Mononuclear cell (primary cell): ENCODE data around the gene DIS3L2. TPM values are rescaled to one million over a fixed set of nuclear protein-coding genes. Genes with fewer than 3 reads are reported as not detected.

Experiments used
- H3K27me3 ChIP-seq: 2 replicates; pipeline ENCODE4 v1.6.0; 2011; ENCODE audit warnings: low read length, control low read depth; ENCODE audit not compliant: insufficient read depth
- H3K4me1 ChIP-seq: 2 replicates; pipeline ENCODE4 v1.5.1; 2011; ENCODE audit warnings: mild to moderate bottlenecking, low read length, control low read depth; ENCODE audit not compliant: insufficient read depth
- H3K4me3 ChIP-seq: 2 replicates; pipeline ENCODE4 v1.5.1; 2011; ENCODE audit warnings: mild to moderate bottlenecking, low read length, moderate library complexity
- H3K9me3 ChIP-seq: 2 replicates; pipeline ENCODE4 v1.5.1; 2011; ENCODE audit warnings: low read depth, mild to moderate bottlenecking, control low read depth, low read length
- total RNA-seq: library from RNA; depleted of rRNA; stranded (reverse); fragments of >200 nt; gene quantifications from one replicate; pipeline ENCODE4 v1.2.3, GENCODE V29; 2012

The DIS3L2 gene
- total RNA-seq, 1 donor: 26.8 TPM

GRCh38 chr2:232230560-232230959 lies 269.0 kb downstream of the DIS3L2 start:
- Histone ChIP-seq H3K27me3 (no peaks in the 10 kb centered on the region), H3K9me3 (no peaks in the 10 kb centered on the region), H3K4me3 (no peak overlapping the region), H3K4me1 (no peaks in the 10 kb centered on the region)

GRCh38 chr2:232231554-232231953 lies 270.0 kb downstream of the DIS3L2 start:
- no peak overlapping the region for H3K4me3 ChIP-seq

DNA sequence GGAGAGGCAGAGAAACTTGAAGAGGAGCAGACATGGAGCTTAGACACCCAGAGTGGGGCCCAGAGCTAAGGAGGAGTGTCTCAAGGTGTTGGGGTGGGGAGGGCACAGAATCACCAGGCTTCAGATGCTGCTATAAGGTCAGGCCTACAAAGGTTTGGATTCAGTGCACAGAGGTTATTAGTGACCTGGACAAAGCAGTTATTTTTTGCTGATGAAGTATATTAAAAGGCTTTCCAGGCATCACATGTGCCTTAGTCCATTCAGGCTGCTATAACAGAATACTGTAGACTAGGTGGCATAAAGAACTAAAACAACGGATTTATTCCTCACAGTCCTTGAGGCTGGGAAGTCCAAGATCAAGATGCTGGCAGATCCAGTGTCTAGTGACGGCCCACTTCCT lies 271.4 kb downstream of the DIS3L2 start:
- no peaks in the 10 kb centered on the region for H3K9me3 ChIP-seq
- H3K4me1 ChIP-seq: no peaks in the 10 kb centered on the region
- H3K27me3 ChIP-seq: no peaks in the 10 kb centered on the region
- H3K4me3 ChIP-seq: no peak overlapping the region

More at GRCh38 chr2:232231554-232231953, 270.0 kb downstream of the DIS3L2 start:
- Histone ChIP-seq H3K27me3 (no peaks in the 10 kb centered on the region), H3K4me1 (no peaks in the 10 kb centered on the region), H3K9me3 (no peaks in the 10 kb centered on the region)

- H3K9me3 ChIP-seq: no peaks in the 10 kb centered on the region
- no peaks in the 10 kb centered on the region for H3K27me3 ChIP-seq
- H3K4me1 ChIP-seq: no peaks in the 10 kb centered on the region
- H3K4me3 ChIP-seq: no peak overlapping the region
Observed at GRCh38 chr2:232234922-232235615, 273.6 kb downstream of the DIS3L2 start.

GRCh38 chr2:232235716-232236115 lies 274.2 kb downstream of the DIS3L2 start:
- Histone ChIP-seq H3K4me1 (no peaks in the 10 kb centered on the region), H3K9me3 (no peaks in the 10 kb centered on the region), H3K4me3 (no peak overlapping the region), H3K27me3 (no peaks in the 10 kb centered on the region)

- Histone ChIP-seq H3K9me3 (no peaks in the 10 kb centered on the region), H3K27me3 (no peaks in the 10 kb centered on the region), H3K4me1 (no peaks in the 10 kb centered on the region), H3K4me3 (no peak overlapping the region)
Observed at GRCh38 chr2:232236200-232236599, 274.7 kb downstream of the DIS3L2 start.

- H3K9me3 ChIP-seq: no peaks in the 10 kb centered on the region
- H3K27me3 ChIP-seq: no peaks in the 10 kb centered on the region
- no peaks in the 10 kb centered on the region for H3K4me1 ChIP-seq
- no peak overlapping the region for H3K4me3 ChIP-seq
Observed at GRCh38 chr2:232237464-232237863, 276.0 kb downstream of the DIS3L2 start.

GRCh38 chr2:232238108-232238507 lies 276.6 kb downstream of the DIS3L2 start:
- Histone ChIP-seq H3K4me3 (no peak overlapping the region), H3K27me3 (no peaks in the 10 kb centered on the region), H3K4me1 (no peaks in the 10 kb centered on the region), H3K9me3 (no peaks in the 10 kb centered on the region)

DNA sequence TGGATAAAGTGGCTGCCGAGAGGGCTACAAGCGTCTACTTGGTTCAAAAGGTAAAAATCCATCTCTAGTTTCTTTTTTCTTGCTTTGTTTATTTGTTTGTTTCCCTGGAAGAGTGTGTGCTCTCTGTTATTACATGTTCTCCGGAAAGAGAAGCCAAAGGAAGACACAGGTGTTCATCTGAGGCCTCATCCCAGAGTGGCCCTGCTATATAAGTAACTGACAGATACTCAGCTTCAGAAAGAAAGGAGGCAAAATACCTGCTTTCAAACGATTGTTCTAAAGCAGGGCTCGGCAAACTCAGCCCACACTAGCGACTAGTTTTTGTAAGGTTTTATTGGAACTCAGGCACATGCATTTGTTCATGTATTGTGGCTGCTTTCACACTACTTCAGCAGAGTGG lies 277.1 kb downstream of the DIS3L2 start:
- Histone ChIP-seq H3K27me3 (no peaks in the 10 kb centered on the region), H3K4me1 (no peaks in the 10 kb centered on the region), H3K9me3 (no peaks in the 10 kb centered on the region), H3K4me3 (no peak overlapping the region)

DNA sequence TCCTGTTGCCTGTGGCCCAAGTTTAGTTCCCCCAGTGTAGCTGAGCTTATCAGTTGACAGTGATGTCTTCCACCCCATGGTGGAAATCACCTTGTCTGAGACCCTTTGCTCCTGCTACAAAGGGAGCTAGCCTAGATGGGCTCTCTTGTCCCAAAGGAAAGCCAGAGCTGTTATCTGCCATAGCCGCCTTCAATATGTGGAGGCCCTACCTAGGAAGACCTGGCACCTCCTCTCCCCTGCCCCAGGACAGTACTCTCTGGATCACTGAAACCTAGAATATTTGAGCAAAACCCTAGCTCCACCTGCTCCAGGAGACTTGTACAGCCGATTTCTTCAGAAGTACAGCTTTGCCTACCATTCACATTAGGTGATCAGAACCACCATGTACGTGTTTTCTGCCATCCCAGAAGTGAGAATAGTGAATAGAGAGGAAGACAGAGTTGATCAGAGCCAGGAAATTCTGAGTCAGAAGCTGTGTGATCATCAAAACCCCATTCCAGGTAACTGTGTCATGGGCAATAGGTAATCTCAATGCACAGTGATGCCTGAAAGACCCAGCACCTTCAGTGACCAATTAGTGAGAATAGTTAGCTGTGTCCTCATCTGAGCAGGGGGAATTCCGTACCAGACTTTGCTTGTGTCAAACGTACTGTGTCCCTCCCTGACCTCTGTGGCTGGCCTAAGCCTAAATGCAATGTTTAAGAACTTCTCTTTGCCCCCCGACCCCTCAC lies 278.6 kb downstream of the DIS3L2 start:
- H3K9me3 ChIP-seq: no peaks in the 10 kb centered on the region
- H3K4me1 ChIP-seq: no peaks in the 10 kb centered on the region
- H3K27me3 ChIP-seq: no peaks in the 10 kb centered on the region
- no peak overlapping the region for H3K4me3 ChIP-seq

GRCh38 chr2:232240906-232241305 lies 279.4 kb downstream of the DIS3L2 start:
- Histone ChIP-seq H3K4me3 (no peak overlapping the region), H3K27me3 (no peaks in the 10 kb centered on the region), H3K9me3 (no peaks in the 10 kb centered on the region), H3K4me1 (no peaks in the 10 kb centered on the region)

GRCh38 chr2:232242316-232242715 lies 280.8 kb downstream of the DIS3L2 start:
- Histone ChIP-seq H3K4me1 (no peaks in the 10 kb centered on the region), H3K9me3 (no peaks in the 10 kb centered on the region), H3K27me3 (no peaks in the 10 kb centered on the region), H3K4me3 (no peak overlapping the region)

GRCh38 chr2:232245111-232245510 lies 283.6 kb downstream of the DIS3L2 start:
- no peaks in the 10 kb centered on the region for H3K4me1 ChIP-seq
- H3K9me3 ChIP-seq: no peaks in the 10 kb centered on the region
- no peaks in the 10 kb centered on the region for H3K27me3 ChIP-seq
- H3K4me3 ChIP-seq: no peak overlapping the region

DNA sequence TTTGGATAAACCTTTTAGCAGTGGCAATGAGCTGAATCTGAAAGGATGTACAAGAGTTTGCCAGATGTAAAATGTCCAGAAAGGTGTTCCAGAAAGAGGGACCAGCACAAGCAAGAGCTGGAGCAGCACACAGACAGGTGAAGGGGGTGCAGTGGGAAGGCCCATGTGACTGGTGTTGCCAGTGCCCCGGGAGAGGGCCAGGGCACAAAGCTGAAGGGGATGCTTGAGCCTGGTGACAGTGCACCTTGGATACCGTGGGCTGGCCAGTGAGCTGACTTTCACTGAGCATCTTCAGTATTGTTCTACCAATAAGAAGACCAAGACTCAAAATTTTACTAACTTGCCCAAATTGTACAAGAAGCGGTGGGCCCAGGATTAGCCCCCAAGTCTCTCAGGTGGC lies 284.7 kb downstream of the DIS3L2 start:
- Histone ChIP-seq H3K27me3 (no peaks in the 10 kb centered on the region), H3K9me3 (no peaks in the 10 kb centered on the region), H3K4me1 (no peaks in the 10 kb centered on the region), H3K4me3 (no peak overlapping the region)

DNA sequence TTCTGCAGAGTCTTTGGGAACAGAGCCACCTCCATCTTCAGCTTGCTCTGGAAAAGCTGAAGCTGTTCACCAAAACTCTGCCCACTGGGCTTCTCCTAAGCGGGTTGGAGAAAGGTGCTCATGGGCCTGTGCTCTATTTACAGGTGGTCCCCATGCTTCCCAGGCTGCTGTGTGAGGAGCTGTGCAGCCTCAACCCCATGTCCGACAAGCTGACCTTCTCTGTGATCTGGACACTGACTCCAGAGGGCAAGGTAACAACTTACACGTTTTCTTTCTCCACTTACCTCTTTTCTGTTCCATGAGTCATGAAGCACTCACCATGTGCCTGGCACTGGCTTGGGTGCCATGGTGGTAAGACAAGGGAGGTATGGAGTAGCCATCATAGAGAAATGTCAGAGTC lies 287.6 kb downstream of the DIS3L2 start:
- Histone ChIP-seq H3K4me3 (no peak overlapping the region), H3K27me3 (no peaks in the 10 kb centered on the region), H3K9me3 (no peaks in the 10 kb centered on the region), H3K4me1 (no peaks in the 10 kb centered on the region)
